HepG2 (cell line): ENCODE data around the gene UGT3A2. TPM values are rescaled to one million over a fixed set of nuclear protein-coding genes. Genes with fewer than 3 reads are reported as not detected.

Experiments
- ATAC-seq: fragments of 200-7000 bp; cut with Tn5 transposase; 3 replicates; pipeline ENCODE4 v1.9.1; 2020; ENCODE audit warnings: mild to moderate bottlenecking, moderate library complexity
- BruUV-seq: library from RNA; stranded (reverse); fragments of 400-500 nt; replicated peaks from 2 replicates; lab custom pipeline; 2021; lab: Mats Ljungman, UMichigan
- CTCF ChIA-PET: fragments of 300-600 bp; formaldehyde crosslinking; extraction: SDS; loops from one replicate; lab custom pipeline; 2021; ENCODE audit warnings: low total read pairs, inconsistent platforms, low intra/inter-chr PET ratio; lab: Yijun Ruan, JAX
- POLR2A ChIA-PET: fragments of 350-600 bp; sonication (Branson Sonifier 250); formaldehyde crosslinking; loops from one replicate; lab custom pipeline; 2020; ENCODE audit warnings: antibody characterized with exemption, inconsistent platforms; lab: Yijun Ruan, JAX
- DNase-seq: peaks from one replicate; pipeline ENCODE4 v3.0.0-alpha.2; 2015; ENCODE audit warnings: low spot score
- FAIRE-seq: peaks from 3 replicates; lab custom pipeline; 2011; peaks lifted over from hg19 to GRCh38; lab: Jason Lieb, UNC
- H2AFZ ChIP-seq: one replicate; pipeline ENCODE4 v1.6.1; 2011; ENCODE audit warnings: low read length, inconsistent platforms
- H3K27ac ChIP-seq: fragments of 300-600 bp; 3 replicates; pipeline ENCODE4 v1.8.0; 2011; ENCODE audit warnings: mixed run types, mild to moderate bottlenecking, mixed read lengths, low read length, inconsistent platforms; ENCODE audit not compliant: insufficient read depth; ENCODE audit errors: extremely low read length
- H3K27me3 ChIP-seq, 2 experiments: fragments of 200-600 bp in 1 of 2; 2 replicates in 1 of 2; 3 replicates in 1 of 2; pipeline versions ENCODE4 v1.6.0 to v1.8.0; 2011; ENCODE audit warnings: low read length in 2 of 2, mild to moderate bottlenecking in 2 of 2, moderate library complexity in 2 of 2, inconsistent platforms in 1 of 2; ENCODE audit not compliant: insufficient read depth in 2 of 2, control insufficient read depth in 1 of 2
- H3K36me3 ChIP-seq, 2 experiments: fragments of 200-600 bp in 1 of 2; replicated peaks in 1 of 2; 2 replicates in 1 of 2; 3 replicates in 1 of 2; pipeline versions ENCODE4 v1.5.1 to v1.8.0; 2011; ENCODE audit warnings: low read length in 2 of 2, inconsistent platforms in 1 of 2; ENCODE audit not compliant: insufficient read depth in 2 of 2, control insufficient read depth in 1 of 2
- H3K4me1 ChIP-seq: 2 replicates; pipeline ENCODE4 v1.5.1; 2012; ENCODE audit warnings: low read length, inconsistent platforms; ENCODE audit not compliant: insufficient read depth
- H3K4me2 ChIP-seq: 2 replicates; pipeline ENCODE4 v1.6.0; 2011; ENCODE audit warnings: low read depth, low read length, inconsistent platforms
- H3K4me3 ChIP-seq, 3 experiments: fragments of 200-600 bp in 1 of 3; sonication (generic), shearing (Covaris generic) in 1 of 3; replicated peaks in 1 of 3; 2 replicates each; pipeline ENCODE4 v1.5.1; 2011 to 2016; ENCODE audit warnings: low read length in 3 of 3, inconsistent platforms in 2 of 3, low read depth in 2 of 3, mild to moderate bottlenecking in 2 of 3, control low read depth in 1 of 3, mixed read lengths in 1 of 3; ENCODE audit not compliant: insufficient read depth in 1 of 3
- H3K79me2 ChIP-seq: one replicate; pipeline ENCODE4 v1.6.1; 2011; ENCODE audit warnings: low read length, inconsistent platforms; ENCODE audit not compliant: insufficient read depth
- H3K9ac ChIP-seq: 2 replicates; pipeline ENCODE4 v1.6.0; 2011; ENCODE audit warnings: mild to moderate bottlenecking, low read depth, low read length, inconsistent platforms; ENCODE audit not compliant: insufficient read depth
- H3K9me3 ChIP-seq: 2 replicates; pipeline ENCODE4 v1.5.1; 2012; ENCODE audit warnings: mild to moderate bottlenecking, low read length
- H4K20me1 ChIP-seq: 2 replicates; pipeline ENCODE4 v1.6.0; 2011; ENCODE audit warnings: inconsistent platforms, mild to moderate bottlenecking, low read length, moderate library complexity; ENCODE audit not compliant: insufficient read depth
- CENPBD1 ChIP-seq: sonication (generic); formaldehyde crosslinking; IDR thresholded peaks from 2 replicates; pipeline ENCODE4 v1.8.0; 2022; ENCODE audit warnings: missing genetic modification reagents, low read depth, mild to moderate bottlenecking, borderline replicate concordance
- HOXA3 ChIP-seq: sonication (generic); formaldehyde crosslinking; IDR thresholded peaks from 2 replicates; pipeline ENCODE4 v1.5.0; 2020; ENCODE audit warnings: missing genetic modification reagents
- MAFG ChIP-seq: sonication (generic); formaldehyde crosslinking; IDR thresholded peaks from 2 replicates; pipeline ENCODE4 v1.5.1; 2020; ENCODE audit warnings: mild to moderate bottlenecking, missing genetic modification reagents
- MIER2 ChIP-seq: IDR thresholded peaks from 2 replicates; pipeline ENCODE4 v1.6.1; 2016; ENCODE audit warnings: missing biosample characterization, missing genetic modification reagents
- NBN ChIP-seq: fragments of 450-650 bp; conservative IDR thresholded peaks from 2 replicates; pipeline ENCODE4 v1.6.1; 2017
- NFE2L2 ChIP-seq: fragments of 150-350 bp; IDR thresholded peaks from 2 replicates; pipeline ENCODE4 v1.6.1; 2014; ENCODE audit warnings: low read length
- NR1H2 ChIP-seq: sonication (generic); formaldehyde crosslinking; IDR thresholded peaks from 2 replicates; pipeline ENCODE4 v1.8.1; 2022; ENCODE audit warnings: low read depth, missing genetic modification reagents, borderline replicate concordance
- PAXIP1 ChIP-seq: sonication (generic); formaldehyde crosslinking; conservative IDR thresholded peaks from 2 replicates; pipeline ENCODE4 v1.4.0; 2020; ENCODE audit warnings: mild to moderate bottlenecking, missing genetic modification reagents, moderate library complexity
- PITX1 ChIP-seq: sonication (generic); formaldehyde crosslinking; IDR thresholded peaks from 2 replicates; pipeline ENCODE4 v1.5.1; 2020; ENCODE audit warnings: mild to moderate bottlenecking, missing genetic modification reagents
- PPARG ChIP-seq: conservative IDR thresholded peaks from 2 replicates; pipeline ENCODE4 v1.6.1; 2016; ENCODE audit warnings: missing biosample characterization, missing genetic modification reagents
- RARA ChIP-seq: IDR thresholded peaks from 2 replicates; pipeline ENCODE4 v1.6.1; 2016; ENCODE audit warnings: missing genetic modification reagents, missing compliant biosample characterization
- RFX5 ChIP-seq: IDR thresholded peaks from 2 replicates; pipeline ENCODE4 v1.6.1; 2011; ENCODE audit warnings: low read depth, low read length, improper control_type of control experiment
- RXRB ChIP-seq: IDR thresholded peaks from 2 replicates; pipeline ENCODE4 v1.6.1; 2016; ENCODE audit warnings: borderline replicate concordance, missing genetic modification reagents, missing compliant biosample characterization
- SIX1 ChIP-seq: sonication (generic); formaldehyde crosslinking; IDR thresholded peaks from 2 replicates; pipeline ENCODE4 v1.4.0; 2020; ENCODE audit warnings: missing genetic modification reagents, borderline replicate concordance
- THAP11 ChIP-seq: IDR thresholded peaks from 2 replicates; pipeline ENCODE4 v1.6.1; 2016; ENCODE audit warnings: missing biosample characterization, missing genetic modification reagents
- TSC22D2 ChIP-seq: sonication (generic); formaldehyde crosslinking; IDR thresholded peaks from 2 replicates; pipeline ENCODE4 v1.5.1; 2020; ENCODE audit warnings: missing genetic modification reagents, mild to moderate bottlenecking, borderline replicate concordance
- ZNF12 ChIP-seq: sonication (generic); formaldehyde crosslinking; IDR thresholded peaks from 2 replicates; pipeline ENCODE4 v1.5.0; 2020; ENCODE audit warnings: missing genetic modification reagents
- ZNF362 ChIP-seq: sonication (generic); formaldehyde crosslinking; IDR thresholded peaks from 2 replicates; pipeline ENCODE4 v1.4.0; 2020; ENCODE audit warnings: missing genetic modification reagents, mild to moderate bottlenecking, borderline replicate concordance
- ZNF703 ChIP-seq: sonication (generic); formaldehyde crosslinking; IDR thresholded peaks from 2 replicates; pipeline ENCODE4 v1.5.1; 2020; ENCODE audit warnings: missing genetic modification reagents, mild to moderate bottlenecking, moderate library complexity, borderline replicate concordance
- WGBS: methylation state at CpG from one replicate; pipeline ENCODE4 v1.1.6; 2017; ENCODE audit warnings: low lambda C conversion rate; 5-methylcytosine and 5-hydroxymethylcytosine counted together
- in situ Hi-C: cut with HindIII; loops from 2 replicates; pipeline ENCODE4 v1.10.0; 2017; ENCODE audit warnings: low pct_unique_long_range_greater_than_20kb; ENCODE audit not compliant: extremely low pct_ligation_motif_present
- intact Hi-C: fragments of 100-400 bp; cut with micrococcal nuclease; formaldehyde crosslinking; loops from one replicate; pipeline ENCODE4 v1.10.0; 2022; ENCODE audit not compliant: unreplicated experiment
- polyA plus RNA-seq, 8 experiments: library from polyadenylated mRNA; depleted of rRNA in 3 of 8; stranded (reverse) in 7 of 8; unstranded in 1 of 8; fragments of >200 nt; fragmentation: Illumina TruSeq in 4 of 8; extraction: Trizol in 4 of 8; gene quantifications; 2 replicates each; pipeline versions ENCODE4 v1.2.1 to v1.2.3, GENCODE V29; 2011 to 2016; ENCODE audit warnings: low read depth in 4 of 8, missing spikeins in 1 of 8, mixed read lengths in 1 of 8; ENCODE audit not compliant: insufficient read depth in 1 of 8
- total RNA-seq, 5 experiments: library from RNA; depleted of rRNA; stranded (reverse); fragments of >200 nt; fragmentation: Illumina TruSeq; extraction: Trizol; gene quantifications; 2 replicates each; pipeline ENCODE4 v1.2.3, GENCODE V29; 2016; ENCODE audit warnings: low read depth in 1 of 5

Gene UGT3A2
- total and polyA plus RNA-seq, 2 of the 13 experiments (the other 11 are each of a cell fraction or from before 2014, with no cell fraction given) = not detected

- Histone ChIP-seq H3K4me1 (no peaks in the 10 kb centered on the region), H3K36me3 (no peaks in the 10 kb centered on the region), H3K27ac (no peak overlapping the region), H3K79me2 (no peaks in the 10 kb centered on the region), H2AFZ (no peak overlapping the region), H3K9ac (no peak overlapping the region), H3K9me3 (no peaks in the 10 kb centered on the region), H3K4me2 (no peak overlapping the region), H4K20me1 (no peaks in the 10 kb centered on the region), H3K4me3 (no peak overlapping the region), H3K27me3 (no peaks in the 10 kb centered on the region; a peak in 1 of 5 replicates)
- intact Hi-C loops = no loop called here
- TF ChIP-seq HOXA3 (CRISPR knock-in tag) (no peak), RXRB (CRISPR knock-in tag) (no peak), ZNF362 (CRISPR knock-in tag) (no peak), THAP11 (no peak), PITX1 (no peak), ZNF12 (CRISPR knock-in tag) (no peak), RARA (CRISPR knock-in tag) (no peak), ZNF703 (no peak), PPARG (CRISPR knock-in tag) (no peak), NBN (no peak), CENPBD1 (CRISPR knock-in tag) (no peak), NFE2L2 (no peak), SIX1 (CRISPR knock-in tag) (no peak), RFX5 (no peak), NR1H2 (CRISPR knock-in tag) (no peak), MAFG (CRISPR knock-in tag) (no peak), MIER2 (CRISPR knock-in tag) (no peak), PAXIP1 (CRISPR knock-in tag) (no peak), TSC22D2 (no peak)
- ChIA-PET POLR2A (no interaction called here), CTCF (no interaction called here)
- 7% methylated on average over 5 of the region's 5 CpGs for WGBS
- no peak for FAIRE-seq
- ATAC-seq = no peak
- BruUV-seq = no TSS peak
- DNase-seq = no peak
- in situ Hi-C loops = no loop called here
Measured at GRCh38 chr5:36028816-36029465, 37.7 kb downstream of the UGT3A2 start.
